ENCODE data around the gene UBAP1.

DNA sequence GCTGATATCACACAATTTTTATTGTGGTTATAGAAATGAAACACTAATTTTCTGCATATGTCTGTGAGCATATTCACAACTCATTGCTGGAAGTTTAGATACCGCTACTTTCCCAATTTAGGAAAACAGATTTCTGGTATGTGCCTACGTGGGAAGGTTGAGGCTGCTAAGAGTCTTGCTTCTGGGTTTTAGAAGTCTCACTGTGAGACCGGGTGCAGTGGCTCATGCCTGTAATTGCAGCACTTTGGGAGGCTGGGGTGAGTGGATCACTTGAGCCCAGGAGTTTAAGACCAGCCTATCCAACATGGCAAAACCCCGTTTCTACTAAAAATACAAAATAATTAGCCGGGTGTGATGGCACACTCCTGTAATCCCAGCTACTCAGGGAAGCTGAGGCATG is 39.6 kb downstream of the UBAP1 start:
- TF ChIP-seq POLR2A (IDR thresholded peaks at IDR 0.05): no peak
- TF ChIP-seq, protein P1, sequence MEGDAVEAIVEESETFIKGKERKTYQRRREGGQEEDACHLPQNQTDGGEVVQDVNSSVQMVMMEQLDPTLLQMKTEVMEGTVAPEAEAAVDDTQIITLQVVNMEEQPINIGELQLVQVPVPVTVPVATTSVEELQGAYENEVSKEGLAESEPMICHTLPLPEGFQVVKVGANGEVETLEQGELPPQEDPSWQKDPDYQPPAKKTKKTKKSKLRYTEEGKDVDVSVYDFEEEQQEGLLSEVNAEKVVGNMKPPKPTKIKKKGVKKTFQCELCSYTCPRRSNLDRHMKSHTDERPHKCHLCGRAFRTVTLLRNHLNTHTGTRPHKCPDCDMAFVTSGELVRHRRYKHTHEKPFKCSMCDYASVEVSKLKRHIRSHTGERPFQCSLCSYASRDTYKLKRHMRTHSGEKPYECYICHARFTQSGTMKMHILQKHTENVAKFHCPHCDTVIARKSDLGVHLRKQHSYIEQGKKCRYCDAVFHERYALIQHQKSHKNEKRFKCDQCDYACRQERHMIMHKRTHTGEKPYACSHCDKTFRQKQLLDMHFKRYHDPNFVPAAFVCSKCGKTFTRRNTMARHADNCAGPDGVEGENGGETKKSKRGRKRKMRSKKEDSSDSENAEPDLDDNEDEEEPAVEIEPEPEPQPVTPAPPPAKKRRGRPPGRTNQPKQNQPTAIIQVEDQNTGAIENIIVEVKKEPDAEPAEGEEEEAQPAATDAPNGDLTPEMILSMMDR (IDR thresholded peaks at IDR 0.05 in 4 of 5, conservative IDR thresholded peaks at IDR 0.05 in 1 of 5): no peak

All from gastrocnemius medialis (tissue), 4 donors.